K562 (cell line): ENCODE data around the gene CNTN4. TPM values are rescaled to one million over a fixed set of nuclear protein-coding genes. Genes with fewer than 3 reads are reported as not detected.

Source experiments
- ATAC-seq: fragments of 200-7000 bp; cut with Tn5 transposase; 3 replicates; pipeline ENCODE4 v1.9.1; 2020; ENCODE audit warnings: moderate library complexity
- BruUV-seq: library from RNA; stranded (reverse); fragments of 400-500 nt; replicated peaks from 2 replicates; lab custom pipeline; 2021; lab: Mats Ljungman, UMichigan
- CTCF ChIA-PET: fragments of 300-600 bp; formaldehyde crosslinking; extraction: SDS; loops from one replicate; lab custom pipeline; 2021; ENCODE audit warnings: low intra/inter-chr PET ratio; lab: Yijun Ruan, JAX
- POLR2A ChIA-PET: fragments of 300-600, 350-650 bp; sonication (Branson Sonifier 250); formaldehyde crosslinking; extraction: SDS; loops from one replicate; lab custom pipeline; 2021; ENCODE audit warnings: antibody characterized with exemption, inconsistent platforms; lab: Yijun Ruan, JAX
- DNase-seq, 4 experiments: peaks; one replicate each; pipeline versions ENCODE4 v3.0.0 to v3.0.0-alpha.2; 2011 to 2018; ENCODE audit warnings: low spot score in 3 of 4, mixed read lengths in 3 of 4; ENCODE audit errors: extremely low read depth in 1 of 4
- FAIRE-seq: peaks from 2 replicates; lab custom pipeline; 2011; peaks lifted over from hg19 to GRCh38; lab: Jason Lieb, UNC
- H2AFZ ChIP-seq: 2 replicates; pipeline ENCODE4 v1.6.0; 2011; ENCODE audit warnings: low read depth, low read length, control low read depth, inconsistent platforms
- H3K27ac ChIP-seq: fragments of 200-600 bp; 3 replicates; pipeline ENCODE4 v1.8.0; 2011; ENCODE audit warnings: low read depth, mild to moderate bottlenecking, control low read depth, inconsistent platforms, low read length, moderate library complexity, mixed read lengths; ENCODE audit errors: extremely low read depth
- H3K27me3 ChIP-seq, 2 experiments: fragments of 300-600 bp in 1 of 2; 2 replicates in 1 of 2; 3 replicates in 1 of 2; pipeline versions ENCODE4 v1.6.0 to v1.8.0; 2011; ENCODE audit warnings: inconsistent platforms in 2 of 2, low read length in 2 of 2, mild to moderate bottlenecking in 1 of 2, mixed read lengths in 1 of 2, moderate library complexity in 1 of 2; ENCODE audit not compliant: control insufficient read depth in 2 of 2, insufficient read depth in 2 of 2
- H3K36me3 ChIP-seq: fragments of 300-600 bp; 3 replicates; pipeline ENCODE4 v1.8.0; 2011; ENCODE audit warnings: mild to moderate bottlenecking, low read length, inconsistent platforms; ENCODE audit not compliant: control insufficient read depth, insufficient read depth
- H3K4me1 ChIP-seq, 2 experiments: fragments of 200-600 bp in 1 of 2; replicated peaks in 1 of 2; 2 replicates in 1 of 2; 3 replicates in 1 of 2; pipeline versions ENCODE4 v1.5.1 to v1.8.0; 2011; ENCODE audit warnings: inconsistent platforms in 2 of 2, low read length in 2 of 2, mild to moderate bottlenecking in 1 of 2, mixed read lengths in 1 of 2, moderate library complexity in 1 of 2; ENCODE audit not compliant: control insufficient read depth in 2 of 2, insufficient read depth in 2 of 2
- H3K4me2 ChIP-seq: 2 replicates; pipeline ENCODE4 v1.6.1; 2011; ENCODE audit warnings: low read length, control low read depth, inconsistent platforms, mixed read lengths; ENCODE audit not compliant: insufficient read depth
- H3K4me3 ChIP-seq: fragments of 200-600 bp; sonication (generic), shearing (Covaris generic); 2 replicates; pipeline ENCODE4 v1.5.1; 2016; ENCODE audit warnings: control low read depth, inconsistent platforms
- H3K79me2 ChIP-seq: fragments of 200-600 bp; 3 replicates; pipeline ENCODE4 v1.8.0; 2011; ENCODE audit warnings: low read length, inconsistent platforms; ENCODE audit not compliant: control insufficient read depth, insufficient read depth
- H3K9ac ChIP-seq, 2 experiments: 2 replicates each; pipeline versions ENCODE4 v1.6.0 to v1.6.1; 2011; ENCODE audit warnings: low read depth in 2 of 2, low read length in 2 of 2, control low read depth in 1 of 2, inconsistent platforms in 1 of 2, mild to moderate bottlenecking in 1 of 2, mixed read lengths in 1 of 2; ENCODE audit not compliant: insufficient read depth in 1 of 2
- H3K9me1 ChIP-seq: one replicate; pipeline ENCODE4 v1.6.0; 2011; ENCODE audit warnings: inconsistent platforms, mild to moderate bottlenecking, low read length, moderate library complexity; ENCODE audit not compliant: control insufficient read depth, insufficient read depth
- H3K9me3 ChIP-seq: replicated peaks from 2 replicates; pipeline ENCODE4 v1.5.1; 2011; ENCODE audit warnings: low read depth, low read length, inconsistent platforms; ENCODE audit not compliant: control insufficient read depth, insufficient read depth
- H4K20me1 ChIP-seq: replicated peaks from 2 replicates; pipeline ENCODE4 v1.6.1; 2011; ENCODE audit warnings: low read length, inconsistent platforms, mixed read lengths; ENCODE audit not compliant: control insufficient read depth, insufficient read depth
- FUS ChIP-seq: fragments of 200-400 bp; formaldehyde crosslinking; optimal IDR thresholded peaks from 2 replicates; pipeline ENCODE3; 2017; ENCODE audit warnings: low read depth, low read length
- GTF2F1 ChIP-seq: IDR thresholded peaks from 2 replicates; pipeline ENCODE4 v1.6.1; 2011; ENCODE audit warnings: low read depth, low read length, improper control_type of control experiment
- NFATC3 ChIP-seq: fragments of 450-650 bp; IDR thresholded peaks from 2 replicates; pipeline ENCODE4 v1.6.1; 2017; ENCODE audit warnings: mild to moderate bottlenecking
- PHF21A ChIP-seq: fragments of 450-650 bp; IDR thresholded peaks from 2 replicates; pipeline ENCODE4 v1.6.1; 2017; ENCODE audit warnings: low read depth, borderline replicate concordance
- SMAD4 ChIP-seq: fragments of 250-450 bp; sonication (Bioruptor Pico); conservative IDR thresholded peaks from 2 replicates; pipeline ENCODE4 v1.8.0; 2021; ENCODE audit warnings: inconsistent platforms, mild to moderate bottlenecking, moderate library complexity
- ZNF311 ChIP-seq: fragments of 250-450 bp; sonication (Bioruptor Pico); IDR thresholded peaks from 2 replicates; pipeline ENCODE4 v1.4.0; 2020; ENCODE audit warnings: mild to moderate bottlenecking, moderate library complexity
- ZNF354B ChIP-seq: fragments of 250-450 bp; sonication (Bioruptor Pico); IDR thresholded peaks from 2 replicates; pipeline ENCODE4 v1.4.0; 2020
- ZNF407 ChIP-seq: fragments of 450-650 bp; IDR thresholded peaks from 2 replicates; pipeline ENCODE4 v1.6.1; 2016; ENCODE audit warnings: low read depth
- ZNF408 ChIP-seq: fragments of 250-450 bp; sonication (Bioruptor Pico); IDR thresholded peaks from 2 replicates; pipeline ENCODE4 v1.4.0; 2020; ENCODE audit warnings: low read depth, mild to moderate bottlenecking, moderate library complexity
- WGBS: fragments of 100-300 bp; shearing (Covaris generic); methylation state at CpG from one replicate; pipeline ENCODE4 v1.1.6; 2016; ENCODE audit warnings: low coverage, mixed read lengths; ENCODE audit not compliant: insufficient coverage; ENCODE audit errors: missing lambda C conversion rate; 5-methylcytosine and 5-hydroxymethylcytosine counted together
- in situ Hi-C: fragments of 300-500 bp; cut with MboI; formaldehyde crosslinking; loops from 4 replicates; pipeline ENCODE4 v1.15.0; 2018; ENCODE audit warnings: inconsistent platforms, mixed read lengths
- intact Hi-C: fragments of 100-400 bp; cut with micrococcal nuclease; formaldehyde crosslinking; loops from 2 replicates; pipeline ENCODE4 v1.14.2; 2022
- polyA plus RNA-seq, 8 experiments: library from polyadenylated mRNA; depleted of rRNA in 4 of 8; stranded (reverse) in 5 of 8; unstranded in 3 of 8; fragments of >200 nt; fragmentation: Nextera tagmentation in 2 of 8; fragmentation: Illumina TruSeq in 1 of 8; extraction: Ambion mirVana in 2 of 8; extraction: Trizol in 1 of 8; gene quantifications; 2 replicates each; pipeline versions ENCODE4 v1.2.1 to v1.2.3, GENCODE V29; 2011 to 2014; ENCODE audit warnings: inconsistent platforms in 1 of 8, missing spikeins in 1 of 8
- total RNA-seq, 7 experiments: library from RNA; depleted of rRNA in 6 of 7; stranded (reverse); fragments of >200 nt in 6 of 7; fragmentation: Illumina TruSeq in 2 of 7; extraction: Trizol in 2 of 7; gene quantifications; 2 replicates each; pipeline versions ENCODE4 v1.2.1 to v1.2.3, GENCODE V29; 2011 to 2021; ENCODE audit warnings: low replicate concordance in 1 of 7
- TF ChIP-seq, protein P1 (sequence below): fragments of 200-800 bp; sonication (Bioruptor generic); IDR thresholded peaks from 2 replicates; pipeline ENCODE4 v1.6.1; 2016; ENCODE audit warnings: missing genetic modification characterization, missing compliant biosample characterization

CNTN4 gene
- total and polyA plus RNA-seq, 9 of the 15 experiments (the other 6 are each of a cell fraction or from before 2014, with no cell fraction given), result not detected

DNA sequence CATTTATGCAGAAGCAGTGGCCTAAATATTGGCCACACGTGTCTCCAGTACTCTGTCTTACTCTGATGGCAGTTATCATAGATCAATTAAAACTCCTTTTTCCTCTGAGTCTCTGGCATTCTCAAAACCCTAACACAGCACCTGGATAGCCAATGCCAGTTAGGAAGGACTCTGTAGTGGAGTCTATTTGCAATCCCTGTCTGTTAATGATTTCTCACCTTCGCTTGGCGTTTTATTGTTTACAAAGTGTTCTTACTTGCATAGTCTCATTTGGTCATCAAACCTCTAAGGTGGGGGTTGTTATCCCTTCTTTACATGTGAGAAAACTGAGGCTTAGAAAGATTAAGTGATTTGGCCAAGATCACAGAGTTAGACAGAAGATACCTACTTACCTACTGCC is 752.7 kb downstream of the CNTN4 start (continued):
- TF ChIP-seq, protein P1, sequence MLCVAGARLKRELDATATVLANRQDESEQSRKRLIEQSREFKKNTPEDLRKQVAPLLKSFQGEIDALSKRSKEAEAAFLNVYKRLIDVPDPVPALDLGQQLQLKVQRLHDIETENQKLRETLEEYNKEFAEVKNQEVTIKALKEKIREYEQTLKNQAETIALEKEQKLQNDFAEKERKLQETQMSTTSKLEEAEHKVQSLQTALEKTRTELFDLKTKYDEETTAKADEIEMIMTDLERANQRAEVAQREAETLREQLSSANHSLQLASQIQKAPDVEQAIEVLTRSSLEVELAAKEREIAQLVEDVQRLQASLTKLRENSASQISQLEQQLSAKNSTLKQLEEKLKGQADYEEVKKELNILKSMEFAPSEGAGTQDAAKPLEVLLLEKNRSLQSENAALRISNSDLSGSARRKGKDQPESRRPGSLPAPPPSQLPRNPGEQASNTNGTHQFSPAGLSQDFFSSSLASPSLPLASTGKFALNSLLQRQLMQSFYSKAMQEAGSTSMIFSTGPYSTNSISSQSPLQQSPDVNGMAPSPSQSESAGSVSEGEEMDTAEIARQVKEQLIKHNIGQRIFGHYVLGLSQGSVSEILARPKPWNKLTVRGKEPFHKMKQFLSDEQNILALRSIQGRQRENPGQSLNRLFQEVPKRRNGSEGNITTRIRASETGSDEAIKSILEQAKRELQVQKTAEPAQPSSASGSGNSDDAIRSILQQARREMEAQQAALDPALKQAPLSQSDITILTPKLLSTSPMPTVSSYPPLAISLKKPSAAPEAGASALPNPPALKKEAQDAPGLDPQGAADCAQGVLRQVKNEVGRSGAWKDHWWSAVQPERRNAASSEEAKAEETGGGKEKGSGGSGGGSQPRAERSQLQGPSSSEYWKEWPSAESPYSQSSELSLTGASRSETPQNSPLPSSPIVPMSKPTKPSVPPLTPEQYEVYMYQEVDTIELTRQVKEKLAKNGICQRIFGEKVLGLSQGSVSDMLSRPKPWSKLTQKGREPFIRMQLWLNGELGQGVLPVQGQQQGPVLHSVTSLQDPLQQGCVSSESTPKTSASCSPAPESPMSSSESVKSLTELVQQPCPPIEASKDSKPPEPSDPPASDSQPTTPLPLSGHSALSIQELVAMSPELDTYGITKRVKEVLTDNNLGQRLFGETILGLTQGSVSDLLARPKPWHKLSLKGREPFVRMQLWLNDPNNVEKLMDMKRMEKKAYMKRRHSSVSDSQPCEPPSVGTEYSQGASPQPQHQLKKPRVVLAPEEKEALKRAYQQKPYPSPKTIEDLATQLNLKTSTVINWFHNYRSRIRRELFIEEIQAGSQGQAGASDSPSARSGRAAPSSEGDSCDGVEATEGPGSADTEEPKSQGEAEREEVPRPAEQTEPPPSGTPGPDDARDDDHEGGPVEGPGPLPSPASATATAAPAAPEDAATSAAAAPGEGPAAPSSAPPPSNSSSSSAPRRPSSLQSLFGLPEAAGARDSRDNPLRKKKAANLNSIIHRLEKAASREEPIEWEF, result no peak
- TF ChIP-seq NFATC3 (no peak), GTF2F1 (no peak), ZNF354B (no peak), PHF21A (no peak), ZNF311 (CRISPR knock-in tag) (no peak)
- TF ChIP-seq, all 486 proteins: peak for 0

DNA sequence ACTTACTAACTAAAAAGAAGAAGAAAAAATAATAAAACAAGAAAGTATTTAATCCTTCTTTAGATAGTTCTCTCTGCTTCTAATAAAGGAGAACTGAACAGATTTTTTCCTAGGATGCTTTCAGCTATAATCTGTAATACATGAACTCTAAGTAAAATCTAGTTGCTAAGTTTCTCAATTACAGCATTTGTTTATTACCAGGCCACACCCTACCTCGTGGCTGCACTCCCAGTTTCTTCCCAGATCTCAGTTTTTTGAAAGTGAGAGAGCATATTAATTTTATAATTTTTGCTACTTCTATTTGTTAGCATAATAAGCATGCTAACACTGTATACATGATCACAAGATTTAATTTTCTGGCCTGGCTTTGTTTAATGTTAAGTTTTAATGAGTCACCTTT is 753.2 kb downstream of the CNTN4 start:
- POLR2A ChIA-PET, result no interaction called here
- no peak overlapping the region for H3K9ac ChIP-seq
- ATAC-seq, result no peak
- no peaks in the 10 kb centered on the region for H4K20me1 ChIP-seq
- H2AFZ ChIP-seq, result no peak overlapping the region
- CTCF ChIA-PET, result no interaction called here
- no peak overlapping the region for H3K4me3 ChIP-seq
- in situ Hi-C loops, result no loop called here
- no TSS peak for BruUV-seq
- H3K9me3 ChIP-seq, result no peaks in the 10 kb centered on the region; the same call in none of the 2 replicates
- 0% methylated on average over 1 of the region's 1 CpG for WGBS
- no peak overlapping the region for H3K27ac ChIP-seq
- H3K4me1 ChIP-seq, result no peaks in the 10 kb centered on the region
- intact Hi-C loops, result no loop called here
- H3K36me3 ChIP-seq, result no peaks in the 10 kb centered on the region
- FAIRE-seq, result no peak
- no peaks in the 10 kb centered on the region for H3K27me3 ChIP-seq
- H3K79me2 ChIP-seq, result no peaks in the 10 kb centered on the region
- H3K9me1 ChIP-seq, result no peaks in the 10 kb centered on the region
- DNase-seq, result no peak
- no peak overlapping the region for H3K4me2 ChIP-seq
- no peak for TF ChIP-seq ZNF408 (CRISPR knock-in tag)
- no peak for TF ChIP-seq FUS
- TF ChIP-seq ZNF407, result no peak
- TF ChIP-seq SMAD4, result no peak
